Caki2 (cell line): ENCODE results near the gene PARD3B. TPM values are rescaled to one million over a fixed set of nuclear protein-coding genes. Genes with fewer than 3 reads are reported as not detected.

Experiments used
- DNase-seq: peaks from one replicate; pipeline ENCODE4 v3.0.0-alpha.2; 2015; ENCODE audit warnings: low read depth
- in situ Hi-C: cut with HindIII; loops from 2 replicates; pipeline ENCODE4 v1.10.0; 2016; ENCODE audit warnings: low sequenced_read_pairs, low pct_unique_long_range_greater_than_20kb, mixed read lengths
- total RNA-seq: library from RNA; depleted of rRNA; stranded (reverse); fragments of >200 nt; shearing (Covaris generic); gene quantifications from 2 replicates; pipeline ENCODE4 v1.2.3, GENCODE V29; 2014; ENCODE audit warnings: low replicate concordance

PARD3B gene
- total RNA-seq, 1 experiment from 2014 or later: 3.8 TPM

GRCh38 chr2:205237524-205237923 lies 692.2 kb downstream of the PARD3B start:
- no peak for DNase-seq
- in situ Hi-C loops: no loop called here

- DNase-seq: no peak
- in situ Hi-C loops: no loop called here
These were observed 699.7 kb downstream of the PARD3B start for GRCh38 chr2:205245001-205245400.

GRCh38 chr2:205245652-205246051 lies 700.4 kb downstream of the PARD3B start:
- DNase-seq: no peak
- in situ Hi-C loops: no loop called here

- no peak for DNase-seq
- in situ Hi-C loops: no loop called here
These were observed 713.8 kb downstream of the PARD3B start for GRCh38 chr2:205259121-205259520.

GRCh38 chr2:205261516-205262020 lies 716.3 kb downstream of the PARD3B start:
- in situ Hi-C loops: no loop called here
- no peak for DNase-seq

- DNase-seq: no peak
- in situ Hi-C loops: no loop called here
These were observed 722.0 kb downstream of the PARD3B start for GRCh38 chr2:205267323-205267722.

GRCh38 chr2:205270689-205271088 lies 725.4 kb downstream of the PARD3B start:
- DNase-seq: no peak
- in situ Hi-C loops: no loop called here

GRCh38 chr2:205273148-205273547 lies 727.9 kb downstream of the PARD3B start:
- no peak for DNase-seq
- in situ Hi-C loops: no loop called here

- DNase-seq: no peak
- in situ Hi-C loops: no loop called here
These were observed 728.4 kb downstream of the PARD3B start for GRCh38 chr2:205273627-205274026.

- DNase-seq: no peak
- in situ Hi-C loops: no loop called here
These were observed 729.5 kb downstream of the PARD3B start for GRCh38 chr2:205274801-205275200.

- in situ Hi-C loops: no loop called here
- no peak for DNase-seq
These were observed 731.0 kb downstream of the PARD3B start for GRCh38 chr2:205276116-205276777.

GRCh38 chr2:205280596-205281236 lies 735.4 kb downstream of the PARD3B start:
- in situ Hi-C loops: no loop called here
- DNase-seq: no peak

GRCh38 chr2:205283736-205284270 lies 738.5 kb downstream of the PARD3B start:
- no peak for DNase-seq
- in situ Hi-C loops: no loop called here

GRCh38 chr2:205284334-205284733 lies 739.1 kb downstream of the PARD3B start:
- in situ Hi-C loops: no loop called here
- DNase-seq: no peak

- in situ Hi-C loops: no loop called here
- no peak for DNase-seq
These were observed 742.0 kb downstream of the PARD3B start for GRCh38 chr2:205287316-205287715.

GRCh38 chr2:205288686-205289085 lies 743.4 kb downstream of the PARD3B start:
- DNase-seq: peak; percentile 71
- in situ Hi-C loops: no loop called here

GRCh38 chr2:205290299-205290698 lies 745.0 kb downstream of the PARD3B start:
- in situ Hi-C loops: no loop called here
- DNase-seq: peak; percentile 20

GRCh38 chr2:205292665-205293295 lies 747.5 kb downstream of the PARD3B start:
- no peak for DNase-seq
- in situ Hi-C loops: no loop called here

- in situ Hi-C loops: no loop called here
- no peak for DNase-seq
These were observed 748.3 kb downstream of the PARD3B start for GRCh38 chr2:205293559-205293958.
